GM21381 (cell line): ENCODE measurements around the gene VCP.

Source experiments
- ATAC-seq: cut with Tn5 transposase; IDR thresholded peaks from one replicate; pipeline ENCODE4 v1.9.1; 2021; ENCODE audit warnings: mild to moderate bottlenecking, moderate library complexity; ENCODE audit not compliant: unreplicated experiment

The VCP gene

GRCh38 chr9:35072461-35073278, at the start of gene VCP:
VCP (minus strand) TSS chr9:35072625; CDS start chr9:35072353, 272 bp downstream.
- peak; percentile 84 for ATAC-seq

GRCh38 chr9:35116898-35117551, 44.6 kb upstream of the VCP start:
- ATAC-seq, result peak; percentile 33

- peak; percentile 0 for ATAC-seq
Observed at GRCh38 chr9:35116539-35116897, 44.1 kb upstream of the VCP start.

- peak; percentile 53 for ATAC-seq
Observed at GRCh38 chr9:35115680-35116538, 43.5 kb upstream of the VCP start, which contains the start of gene ATOSB. ATOSB (minus strand) TSS chr9:35115862; CDS start chr9:35108274, 7,588 bp downstream.

- no peak for ATAC-seq
Observed at GRCh38 chr9:35114840-35115628, 42.6 kb upstream of the VCP start.

GRCh38 chr9:35114113-35114839, 41.9 kb upstream of the VCP start:
- ATAC-seq, result no peak

GRCh38 chr9:35112257-35113020, 40.0 kb upstream of the VCP start:
- no peak for ATAC-seq

GRCh38 chr9:35111001-35111933, 38.8 kb upstream of the VCP start:
- ATAC-seq, result peak; percentile 69

GRCh38 chr9:35110327-35110761, 37.9 kb upstream of the VCP start:
- no peak for ATAC-seq

GRCh38 chr9:35108946-35109575, 36.6 kb upstream of the VCP start:
- ATAC-seq, result no peak

GRCh38 chr9:35108461-35108860, 36.0 kb upstream of the VCP start:
- no peak for ATAC-seq

GRCh38 chr9:35107297-35108290, 35.2 kb upstream of the VCP start:
- ATAC-seq, result no peak

- no peak for ATAC-seq
Observed at GRCh38 chr9:35106343-35106730, 33.9 kb upstream of the VCP start.

GRCh38 chr9:35105571-35106342, 33.3 kb upstream of the VCP start:
- ATAC-seq, result no peak

- no peak for ATAC-seq
Observed at GRCh38 chr9:35105126-35105525, 32.7 kb upstream of the VCP start.

- ATAC-seq, result no peak
Observed at GRCh38 chr9:35104586-35104985, 32.2 kb upstream of the VCP start.
